ENCODE measurements around the gene SLC9A5. TPM values are rescaled to one million over a fixed set of nuclear protein-coding genes. Genes with fewer than 3 reads are reported as not detected.

Gene SLC9A5
- total and polyA plus RNA-seq, 2 donors (not counting 3 experiments of a cell fraction or from before 2014, with no cell fraction given), result 2.7 to 2.8 TPM

DNA sequence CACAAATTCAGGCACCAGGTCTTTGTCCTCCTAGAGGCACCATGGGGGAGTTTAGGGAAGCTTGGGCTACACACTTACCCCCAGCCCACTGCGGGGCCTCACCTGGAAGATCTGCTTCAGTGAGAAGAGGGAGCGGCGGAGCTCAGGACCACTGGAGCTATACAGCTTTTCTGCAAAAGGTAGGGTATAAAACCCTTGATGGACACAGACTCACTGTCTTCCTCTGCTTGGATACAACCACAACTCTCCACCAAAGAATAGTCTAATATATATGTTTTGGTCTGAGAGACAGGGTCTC, 10.6 kb upstream of the SLC9A5 start:
- intact Hi-C loops (cut with micrococcal nuclease), result no loop called here

More for the DNA sequence above, 10.6 kb upstream of the SLC9A5 start:
- no TSS peak for BruUV-seq (replicated peaks)
- ChIA-PET POLR2A (no interaction called here), CTCF (interaction anchor here (2.3 kb wide), 1 partner anchor 10 kb away, joined by 7 read pairs; the partner anchor contains the start of gene FHOD1)
- no peaks in the 10 kb centered on the region for H4K20me1 ChIP-seq (replicated peaks; ENCODE audit: control insufficient read depth, extremely low read depth, insufficient read depth, low read length)
- H3K27ac ChIP-seq (ENCODE audit: insufficient read depth, low read depth, low read length), result no peak overlapping the region
- TF ChIP-seq, protein P1, sequence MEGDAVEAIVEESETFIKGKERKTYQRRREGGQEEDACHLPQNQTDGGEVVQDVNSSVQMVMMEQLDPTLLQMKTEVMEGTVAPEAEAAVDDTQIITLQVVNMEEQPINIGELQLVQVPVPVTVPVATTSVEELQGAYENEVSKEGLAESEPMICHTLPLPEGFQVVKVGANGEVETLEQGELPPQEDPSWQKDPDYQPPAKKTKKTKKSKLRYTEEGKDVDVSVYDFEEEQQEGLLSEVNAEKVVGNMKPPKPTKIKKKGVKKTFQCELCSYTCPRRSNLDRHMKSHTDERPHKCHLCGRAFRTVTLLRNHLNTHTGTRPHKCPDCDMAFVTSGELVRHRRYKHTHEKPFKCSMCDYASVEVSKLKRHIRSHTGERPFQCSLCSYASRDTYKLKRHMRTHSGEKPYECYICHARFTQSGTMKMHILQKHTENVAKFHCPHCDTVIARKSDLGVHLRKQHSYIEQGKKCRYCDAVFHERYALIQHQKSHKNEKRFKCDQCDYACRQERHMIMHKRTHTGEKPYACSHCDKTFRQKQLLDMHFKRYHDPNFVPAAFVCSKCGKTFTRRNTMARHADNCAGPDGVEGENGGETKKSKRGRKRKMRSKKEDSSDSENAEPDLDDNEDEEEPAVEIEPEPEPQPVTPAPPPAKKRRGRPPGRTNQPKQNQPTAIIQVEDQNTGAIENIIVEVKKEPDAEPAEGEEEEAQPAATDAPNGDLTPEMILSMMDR (IDR thresholded peaks at IDR 0.05; ENCODE audit: extremely low read depth in 1 of 2, insufficient read depth in 1 of 2, low read depth in 1 of 2, low read length in 2 of 2), result no peak
- TF ChIP-seq POLR2A (IDR thresholded peaks at IDR 0.05; ENCODE audit: low read depth, low read length) (no peak), MYC (IDR thresholded peaks at IDR 0.05; ENCODE audit: low read depth, low read length) (no peak), POLR2AphosphoS5 (IDR thresholded peaks at IDR 0.05; ENCODE audit: insufficient read depth, low read depth, low read length) (no peak), EZH2 (IDR thresholded peaks at IDR 0.05; ENCODE audit: borderline replicate concordance, low read depth, low read length, severe bottlenecking) (no peak), GATA2 (IDR thresholded peaks at IDR 0.05; ENCODE audit: insufficient read depth, insufficient read length, low read depth, low read length) (no peak), FOS (IDR thresholded peaks at IDR 0.05; ENCODE audit: borderline replicate concordance, insufficient read depth, low read length) (no peak), JUN (IDR thresholded peaks at IDR 0.05; ENCODE audit: borderline replicate concordance, insufficient read depth, insufficient read length, low read depth) (no peak)
- TF ChIP-seq, protein P2, sequence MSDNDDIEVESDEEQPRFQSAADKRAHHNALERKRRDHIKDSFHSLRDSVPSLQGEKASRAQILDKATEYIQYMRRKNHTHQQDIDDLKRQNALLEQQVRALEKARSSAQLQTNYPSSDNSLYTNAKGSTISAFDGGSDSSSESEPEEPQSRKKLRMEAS (IDR thresholded peaks at IDR 0.05; ENCODE audit: insufficient read depth, insufficient read length), result no peak
- peaks cover 25% of the 10 kb centered on the region for H3K4me1 ChIP-seq (ENCODE audit: control insufficient read depth, extremely low read depth, insufficient read depth, low read length)
- H3K27me3 ChIP-seq (ENCODE audit: control insufficient read depth in 2 of 2, insufficient read depth in 2 of 2, low read length in 2 of 2), result no peaks in the 10 kb centered on the region
- no peak overlapping the region for H3K9ac ChIP-seq (replicated peaks; ENCODE audit: extremely low read depth, insufficient read depth, low read length)
- H3K79me2 ChIP-seq (ENCODE audit: control insufficient read depth, insufficient read depth, low read length), result peaks cover 32% of the 10 kb centered on the region
- dilution Hi-C loops (cut with MboI; ENCODE audit: extremely low pct_ligation_motif_present, low sequenced_read_pairs), result no loop called here
- peaks cover 11 to 58% of the 10 kb centered on the region in 2 experiments for H3K36me3 ChIP-seq (ENCODE audit: control insufficient read depth in 2 of 2, extremely low read depth in 1 of 2, insufficient read depth in 2 of 2, low read length in 2 of 2)
- no peak overlapping the region for H2AFZ ChIP-seq (ENCODE audit: low read depth, low read length)
- H3K4me2 ChIP-seq (ENCODE audit: insufficient read depth, low read length), result no peak overlapping the region
- H3K9me1 ChIP-seq (replicated peaks; ENCODE audit: control insufficient read depth, extremely low read depth, insufficient read depth, low read length), result no peaks in the 10 kb centered on the region
- H3K4me3 ChIP-seq (replicated peaks in 1 of 3; ENCODE audit: insufficient read depth in 1 of 3, low read depth in 1 of 3, low read length in 3 of 3), result no peak overlapping the region
- no peak for DNase-seq (ENCODE audit: low read depth, low spot score)
- H3K9me3 ChIP-seq (replicated peaks; ENCODE audit: control insufficient read depth, insufficient read depth, low read length), result no peaks in the 10 kb centered on the region
- no peak for FAIRE-seq

Measured in endothelial cell of umbilical vein (primary cell).